ENCODE data around the gene RCVRN. TPM values are rescaled to one million over a fixed set of nuclear protein-coding genes. Genes with fewer than 3 reads are reported as not detected.

Gene RCVRN
- total RNA-seq, 1 experiment from 2014 or later = not detected

- no TSS peak for BruUV-seq (replicated peaks)
- no peak for DNase-seq (ENCODE audit: unreplicated experiment)
- no peaks in the 10 kb centered on the region for H3K36me3 Mint-ChIP-seq (ENCODE audit: insufficient read depth, unreplicated experiment)
- H3K4me1 Mint-ChIP-seq (ENCODE audit: insufficient read depth, unreplicated experiment) = no peaks in the 10 kb centered on the region
- intact Hi-C loops (cut with micrococcal nuclease) = no loop called here
- no peaks in the 10 kb centered on the region for H3K27me3 Mint-ChIP-seq (ENCODE audit: insufficient read depth, unreplicated experiment)
- ChIA-PET CTCF (interaction anchor here (0.6 to 9.3 kb wide), 5 partner anchors 38 to 684 kb away, joined by 3 to 189 read pairs (median 4); no protein-coding TSS in a partner anchor), POLR2A (interaction anchor here (0.6 kb wide), 1 partner anchor 12 kb away, joined by 3 read pairs; no protein-coding TSS in a partner anchor)
- H3K27ac Mint-ChIP-seq (ENCODE audit: low read depth, unreplicated experiment) = no peak overlapping the region
- no peaks in the 10 kb centered on the region for H3K9me3 Mint-ChIP-seq (ENCODE audit: unreplicated experiment)
- no peak overlapping the region for H3K4me3 Mint-ChIP-seq (ENCODE audit: unreplicated experiment)
- no peak for TF ChIP-seq CTCF (IDR thresholded peaks at IDR 0.05; ENCODE audit: unreplicated experiment)
Observed at GRCh38 chr17:9931144-9931741, 26.2 kb upstream of the RCVRN start.

DNA sequence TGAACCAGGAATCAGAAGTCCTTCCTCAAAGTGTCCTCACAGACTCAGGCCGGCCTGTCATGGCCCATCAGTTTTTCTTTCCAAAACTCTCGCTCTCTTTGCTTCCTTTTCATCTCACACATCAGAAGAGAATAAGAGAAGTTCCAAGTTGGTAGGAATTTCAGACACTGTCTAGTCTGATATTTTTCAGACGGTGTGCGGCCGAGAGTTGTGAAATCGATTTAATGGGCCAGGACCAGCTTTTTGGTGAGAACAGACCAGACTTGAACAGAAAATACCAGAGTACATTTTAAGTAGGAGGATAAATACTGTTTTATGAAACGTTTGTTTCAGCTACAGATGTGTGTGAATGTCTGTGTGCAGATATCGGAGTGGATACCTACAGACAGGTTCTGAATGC lies 24.8 kb upstream of the RCVRN start:
- DNase-seq (ENCODE audit: unreplicated experiment) = no peak
- Mint-ChIP-seq H3K36me3 (ENCODE audit: insufficient read depth, unreplicated experiment) (no peaks in the 10 kb centered on the region), H3K27me3 (ENCODE audit: insufficient read depth, unreplicated experiment) (no peaks in the 10 kb centered on the region), H3K4me1 (ENCODE audit: insufficient read depth, unreplicated experiment) (peaks cover under 1% of the 10 kb centered on the region), H3K9me3 (ENCODE audit: unreplicated experiment) (no peaks in the 10 kb centered on the region), H3K27ac (ENCODE audit: low read depth, unreplicated experiment) (no peak overlapping the region), H3K4me3 (ENCODE audit: unreplicated experiment) (no peak overlapping the region)
- intact Hi-C loops (cut with micrococcal nuclease) = loop anchor here (1.0 to 10.0 kb wide), 2 partner anchors 201 to 395 kb away; no protein-coding TSS in a partner anchor
- ChIA-PET CTCF (interaction anchor here (1.0 to 9.3 kb wide), 6 partner anchors 9 to 685 kb away, joined by 3 to 189 read pairs (median 4); no protein-coding TSS in a partner anchor), POLR2A (no interaction called here)
- no TSS peak for BruUV-seq (replicated peaks)
- no peak for TF ChIP-seq CTCF (IDR thresholded peaks at IDR 0.05; ENCODE audit: unreplicated experiment)

DNA sequence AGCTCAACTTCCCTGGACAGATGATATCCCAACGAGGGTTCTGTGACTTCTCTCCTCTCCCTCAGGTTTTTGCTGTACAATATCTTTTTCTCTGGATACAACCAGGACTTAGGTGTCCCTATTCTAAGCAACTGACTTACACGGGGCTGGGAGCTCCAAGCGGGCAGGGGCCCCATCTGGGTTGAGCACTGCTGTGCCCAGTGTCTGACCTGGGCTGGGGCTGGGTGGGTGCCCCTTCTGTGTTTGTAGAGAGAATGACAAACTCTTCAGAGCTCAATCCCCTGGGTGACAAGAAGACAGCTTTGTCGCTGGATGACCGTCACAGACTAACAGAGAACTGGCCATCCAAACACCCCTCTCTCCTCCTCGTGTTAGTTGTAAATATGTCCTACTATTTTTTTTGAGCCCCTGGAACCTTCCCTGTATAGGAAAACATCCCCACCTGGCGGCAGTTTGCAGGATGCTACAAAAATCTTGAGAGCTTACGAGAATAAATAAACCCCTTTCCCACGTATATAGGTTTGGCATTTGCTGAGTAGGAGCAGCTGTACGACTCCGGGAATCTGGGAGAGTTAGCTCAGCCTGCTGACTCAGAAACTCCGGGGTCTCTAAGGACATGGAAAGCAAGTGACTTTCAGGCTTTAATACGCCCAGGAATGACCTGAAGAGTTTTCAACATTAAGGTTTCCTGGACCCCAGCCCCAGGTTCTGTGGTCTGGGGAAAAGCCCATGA lies 23.7 kb upstream of the RCVRN start:
- BruUV-seq (replicated peaks) = no TSS peak
- CTCF ChIA-PET = interaction anchor here (0.6 to 9.3 kb wide), 25 partner anchors 10 to 718 kb away, joined by 3 to 189 read pairs (median 3); no protein-coding TSS in a partner anchor
- Mint-ChIP-seq H3K27ac (ENCODE audit: low read depth, unreplicated experiment) (no peak overlapping the region), H3K27me3 (ENCODE audit: insufficient read depth, unreplicated experiment) (no peaks in the 10 kb centered on the region), H3K36me3 (ENCODE audit: insufficient read depth, unreplicated experiment) (no peaks in the 10 kb centered on the region), H3K4me3 (ENCODE audit: unreplicated experiment) (no peak overlapping the region), H3K4me1 (ENCODE audit: insufficient read depth, unreplicated experiment) (peaks cover 6% of the 10 kb centered on the region), H3K9me3 (ENCODE audit: unreplicated experiment) (no peaks in the 10 kb centered on the region)
- no peak for TF ChIP-seq CTCF (IDR thresholded peaks at IDR 0.05; ENCODE audit: unreplicated experiment)
- peak; percentile 76 for DNase-seq (ENCODE audit: unreplicated experiment)
- intact Hi-C loops (cut with micrococcal nuclease) = loop anchor here (1.0 to 10.0 kb wide), 2 partner anchors 199 to 396 kb away; no protein-coding TSS in a partner anchor
- POLR2A ChIA-PET = interaction anchor here (0.6 kb wide), 1 partner anchor 233 kb away, joined by 4 read pairs; no protein-coding TSS in a partner anchor
